NB4 (cell line): ENCODE measurements around the gene MED26.

ENCODE experiments used
- CTCF ChIP-seq: IDR thresholded peaks from one replicate; pipeline ENCODE4 v1.5.1; 2012; ENCODE audit warnings: low read depth, low read length
- MAX ChIP-seq: IDR thresholded peaks from 2 replicates; pipeline ENCODE4 v1.6.1; 2011; ENCODE audit warnings: low read depth, low read length
- POLR2A ChIP-seq: IDR thresholded peaks from 2 replicates; pipeline ENCODE4 v1.6.1; 2011; ENCODE audit warnings: mild to moderate bottlenecking; ENCODE audit not compliant: insufficient read length; ENCODE audit errors: extremely low read depth

DNA sequence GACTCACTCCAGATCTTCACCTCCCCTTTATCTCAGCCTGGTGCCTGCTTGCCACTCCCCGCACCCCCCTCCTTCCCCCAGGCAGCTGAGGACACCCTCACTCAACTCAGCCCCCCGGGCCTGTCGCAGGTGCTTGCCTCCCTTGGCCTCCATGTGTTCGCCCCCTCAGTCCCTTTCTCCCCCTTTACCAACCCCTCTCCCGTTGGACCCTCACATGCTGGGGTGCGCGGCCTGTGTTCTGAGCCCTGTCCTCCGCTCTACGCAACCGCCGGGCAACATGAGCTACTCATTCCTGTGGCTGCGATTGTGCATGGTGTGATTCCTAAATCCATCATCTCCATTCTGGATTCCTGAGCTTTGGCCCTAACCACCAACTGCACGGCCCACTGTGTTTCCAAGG lies 90.9 kb downstream of the MED26 start:
- TF ChIP-seq POLR2A (no peak), MAX (no peak), CTCF (no peak)
